GM12865 (cell line): ENCODE data around the gene TRPC4AP.

ENCODE experiments used
- DNase-seq: peaks from one replicate; pipeline ENCODE4 v3.0.0; 2010; ENCODE audit warnings: low read depth
- H3K4me3 ChIP-seq: 2 replicates; pipeline ENCODE4 v1.5.1; 2011; ENCODE audit warnings: mild to moderate bottlenecking, low read depth, low read length, control low read depth
- TF ChIP-seq, protein P1 (sequence below): IDR thresholded peaks from 2 replicates; pipeline ENCODE4 v1.5.1; 2011; ENCODE audit warnings: low read length, control low read depth, low read depth, inconsistent platforms; ENCODE audit not compliant: insufficient read depth; ENCODE audit errors: missing control alignments

Gene TRPC4AP

DNA sequence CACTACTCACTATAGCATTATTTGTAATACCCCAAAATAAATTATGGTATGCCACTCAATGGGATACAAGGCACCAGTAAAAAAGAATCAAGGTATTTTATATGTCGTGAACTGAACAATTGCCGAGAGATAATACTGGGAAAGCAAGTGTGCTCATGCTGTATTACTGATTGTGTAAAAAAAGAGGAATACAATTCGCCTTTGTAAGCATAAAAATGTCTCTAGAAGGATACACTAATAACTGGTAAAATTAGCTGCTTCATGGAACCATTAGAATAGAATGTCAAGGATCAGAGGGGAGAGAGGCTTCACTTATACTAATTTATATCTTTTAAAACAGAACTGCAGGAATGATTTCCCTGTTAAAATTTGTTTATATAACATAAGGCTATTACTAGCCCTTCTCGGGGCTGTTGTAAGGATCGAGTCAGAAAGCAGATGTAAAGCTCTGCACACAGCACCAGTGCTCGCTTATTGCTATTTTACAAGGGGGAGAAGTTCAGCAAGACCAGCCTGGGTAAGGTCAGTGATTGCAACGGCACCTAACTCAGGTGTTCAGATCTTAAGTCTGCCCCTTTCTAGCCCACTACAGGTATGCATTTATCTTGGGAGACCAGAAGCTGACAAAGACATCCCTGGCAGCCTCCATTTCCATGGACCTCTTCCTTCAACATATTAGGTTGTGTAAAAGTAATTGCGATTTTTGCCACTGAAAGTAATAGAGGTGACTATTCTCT lies 75.3 kb downstream of the TRPC4AP start:
- no peak for DNase-seq
- TF ChIP-seq, protein P1, sequence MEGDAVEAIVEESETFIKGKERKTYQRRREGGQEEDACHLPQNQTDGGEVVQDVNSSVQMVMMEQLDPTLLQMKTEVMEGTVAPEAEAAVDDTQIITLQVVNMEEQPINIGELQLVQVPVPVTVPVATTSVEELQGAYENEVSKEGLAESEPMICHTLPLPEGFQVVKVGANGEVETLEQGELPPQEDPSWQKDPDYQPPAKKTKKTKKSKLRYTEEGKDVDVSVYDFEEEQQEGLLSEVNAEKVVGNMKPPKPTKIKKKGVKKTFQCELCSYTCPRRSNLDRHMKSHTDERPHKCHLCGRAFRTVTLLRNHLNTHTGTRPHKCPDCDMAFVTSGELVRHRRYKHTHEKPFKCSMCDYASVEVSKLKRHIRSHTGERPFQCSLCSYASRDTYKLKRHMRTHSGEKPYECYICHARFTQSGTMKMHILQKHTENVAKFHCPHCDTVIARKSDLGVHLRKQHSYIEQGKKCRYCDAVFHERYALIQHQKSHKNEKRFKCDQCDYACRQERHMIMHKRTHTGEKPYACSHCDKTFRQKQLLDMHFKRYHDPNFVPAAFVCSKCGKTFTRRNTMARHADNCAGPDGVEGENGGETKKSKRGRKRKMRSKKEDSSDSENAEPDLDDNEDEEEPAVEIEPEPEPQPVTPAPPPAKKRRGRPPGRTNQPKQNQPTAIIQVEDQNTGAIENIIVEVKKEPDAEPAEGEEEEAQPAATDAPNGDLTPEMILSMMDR: no peak
- no peak overlapping the region for H3K4me3 ChIP-seq

DNA sequence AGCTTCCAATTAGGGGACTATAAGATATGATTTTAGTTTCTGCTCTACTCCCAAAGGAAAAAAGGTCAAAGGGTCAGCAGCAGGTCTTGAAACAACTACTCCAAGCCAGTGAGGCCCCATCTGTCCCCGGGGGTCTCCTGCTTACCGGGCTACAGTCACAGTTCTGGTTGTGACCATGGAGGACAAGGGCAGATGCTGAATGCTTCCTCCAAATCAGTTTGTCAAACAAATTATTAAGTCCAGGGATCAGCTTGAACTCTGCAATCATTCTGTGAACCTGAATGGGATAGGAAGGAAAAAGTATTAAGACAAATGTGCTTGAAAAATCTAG lies 76.8 kb downstream of the TRPC4AP start:
- DNase-seq: no peak
- TF ChIP-seq, protein P1: no peak
- no peak overlapping the region for H3K4me3 ChIP-seq

- no peak for DNase-seq
- no peak overlapping the region for H3K4me3 ChIP-seq
- TF ChIP-seq, protein P1: no peak
Observed at GRCh38 chr20:35014537-35014936, 78.1 kb downstream of the TRPC4AP start.

DNA sequence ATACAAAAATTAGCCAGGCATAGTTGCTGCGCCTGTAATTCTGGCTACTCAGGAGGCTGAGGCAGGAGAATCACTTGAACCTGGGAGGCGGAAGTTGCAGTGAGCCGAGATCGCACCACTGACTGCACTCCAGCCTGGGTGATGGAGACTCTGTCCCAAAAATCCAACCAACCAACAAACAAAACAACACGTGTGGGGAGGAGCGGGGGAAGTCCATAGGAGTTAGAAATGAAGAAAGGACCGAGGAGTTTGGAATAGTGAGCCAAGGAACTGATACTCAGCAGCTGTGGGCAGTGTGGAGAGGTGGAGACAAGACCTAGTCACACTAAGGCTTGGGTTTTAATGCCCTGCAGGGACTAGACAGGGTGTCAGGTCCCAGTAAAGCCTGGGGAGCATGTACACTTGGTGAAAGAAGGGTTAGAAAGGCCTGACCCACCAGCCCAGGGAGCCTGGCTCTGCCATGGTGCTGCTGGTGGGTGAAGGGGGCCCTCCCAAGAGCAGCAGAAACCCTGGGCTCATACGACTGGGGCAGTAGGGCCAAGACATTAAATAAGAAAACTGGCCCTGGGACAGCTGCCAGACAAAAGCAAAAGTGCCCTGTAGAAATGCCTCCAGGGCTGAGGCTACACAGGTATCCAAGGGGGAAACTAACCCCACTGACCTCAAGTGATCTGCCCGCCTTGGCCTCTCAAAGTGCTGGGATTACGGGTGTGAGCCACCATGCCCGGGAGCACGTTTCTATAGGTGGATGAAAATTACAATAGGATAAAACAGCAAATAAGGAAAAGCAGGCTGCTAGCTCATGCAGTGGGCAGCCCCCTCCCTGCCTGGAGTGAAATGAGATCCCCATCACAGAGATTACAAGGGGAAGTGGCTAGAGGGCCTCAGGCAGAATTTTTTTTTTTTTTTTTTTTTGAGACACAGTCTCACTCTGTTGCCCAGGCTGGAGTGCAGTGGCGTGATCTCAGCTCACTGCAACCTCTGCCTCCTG lies 78.9 kb downstream of the TRPC4AP start:
- TF ChIP-seq, protein P1: no peak

GRCh38 chr20:35012227-35013069 lies 80.2 kb downstream of the TRPC4AP start:
- H3K4me3 ChIP-seq: no peak overlapping the region
- TF ChIP-seq, protein P1: no peak

More for the DNA sequence above, 78.9 kb downstream of the TRPC4AP start:
- H3K4me3 ChIP-seq: no peak overlapping the region
- DNase-seq: no peak

DNA sequence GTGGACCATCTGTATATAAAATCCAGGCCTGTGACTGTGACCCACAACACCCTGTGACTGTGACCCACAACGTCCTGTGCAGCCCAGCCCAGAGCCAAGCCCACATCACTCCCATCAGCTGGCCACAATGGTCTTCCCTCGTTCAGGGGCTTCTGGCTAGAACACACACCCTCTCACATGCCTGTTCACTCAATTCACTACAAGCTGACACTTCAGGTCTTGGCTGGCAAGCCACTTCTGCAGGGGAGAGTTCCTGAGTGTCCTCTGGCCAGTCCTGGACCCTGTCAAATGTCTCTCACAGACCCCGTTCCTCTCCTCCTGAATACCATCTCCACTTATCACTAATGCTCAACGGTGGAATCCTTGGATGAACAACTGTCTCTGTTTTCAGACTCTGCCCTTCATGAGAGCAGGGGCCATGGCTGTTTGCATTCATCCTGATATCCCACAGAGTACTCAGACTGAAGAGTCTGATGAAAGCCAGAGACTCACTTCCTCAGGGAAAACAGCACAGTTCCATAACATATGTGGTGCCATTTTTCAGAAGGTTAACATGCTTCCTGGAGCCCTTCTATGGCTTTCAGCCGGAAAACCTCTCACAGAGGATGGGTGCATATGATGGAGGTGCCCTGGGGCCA lies 80.9 kb downstream of the TRPC4AP start:
- no peak overlapping the region for H3K4me3 ChIP-seq
- TF ChIP-seq, protein P1: no peak
- no peak for DNase-seq

More at GRCh38 chr20:35012227-35013069, 80.2 kb downstream of the TRPC4AP start:
- DNase-seq: no peak
